HG03066 (cell line): Measurements from ENCODE around the gene PHLPP1.

Experiments used
- ATAC-seq: cut with Tn5 transposase; IDR thresholded peaks from one replicate; pipeline ENCODE4 v1.9.1; 2021; ENCODE audit warnings: low read depth; ENCODE audit not compliant: unreplicated experiment

Gene PHLPP1

GRCh38 chr18:62967089-62967488 lies 251.7 kb downstream of the PHLPP1 start:
- no peak for ATAC-seq

GRCh38 chr18:62973689-62974088 lies 258.3 kb downstream of the PHLPP1 start:
- ATAC-seq = no peak

- no peak for ATAC-seq
These were observed 259.0 kb downstream of the PHLPP1 start for GRCh38 chr18:62974388-62974787.

GRCh38 chr18:62974928-62975675 lies 259.8 kb downstream of the PHLPP1 start:
- no peak for ATAC-seq

GRCh38 chr18:62975785-62976184 lies 260.4 kb downstream of the PHLPP1 start:
- ATAC-seq = no peak

GRCh38 chr18:62976227-62976626 lies 260.9 kb downstream of the PHLPP1 start:
- ATAC-seq = no peak

- ATAC-seq = no peak
These were observed 262.2 kb downstream of the PHLPP1 start for GRCh38 chr18:62977512-62977911.

- ATAC-seq = no peak
These were observed 263.1 kb downstream of the PHLPP1 start for GRCh38 chr18:62978251-62979049.

GRCh38 chr18:62979176-62979575 lies 263.8 kb downstream of the PHLPP1 start:
- no peak for ATAC-seq

- ATAC-seq = no peak
These were observed 264.6 kb downstream of the PHLPP1 start for GRCh38 chr18:62979900-62980299.

- no peak for ATAC-seq
These were observed 266.2 kb downstream of the PHLPP1 start for GRCh38 chr18:62981566-62981965.

- ATAC-seq = no peak
These were observed 267.4 kb downstream of the PHLPP1 start for GRCh38 chr18:62982600-62983251.

GRCh38 chr18:62984656-62985315 lies 269.4 kb downstream of the PHLPP1 start:
- ATAC-seq = no peak

GRCh38 chr18:62986490-62986889 lies 271.1 kb downstream of the PHLPP1 start:
- ATAC-seq = no peak

GRCh38 chr18:62987055-62987830 lies 271.9 kb downstream of the PHLPP1 start:
- no peak for ATAC-seq

GRCh38 chr18:62987859-62988258 lies 272.5 kb downstream of the PHLPP1 start:
- ATAC-seq = no peak

GRCh38 chr18:62988471-62988870 lies 273.1 kb downstream of the PHLPP1 start:
- no peak for ATAC-seq

- ATAC-seq = no peak
These were observed 273.9 kb downstream of the PHLPP1 start for GRCh38 chr18:62989195-62989594.

GRCh38 chr18:62990653-62991052 lies 275.3 kb downstream of the PHLPP1 start:
- no peak for ATAC-seq

- no peak for ATAC-seq
These were observed 276.0 kb downstream of the PHLPP1 start for GRCh38 chr18:62991389-62991788.
